Measurements from ENCODE around the gene OLA1. TPM values are rescaled to one million over a fixed set of nuclear protein-coding genes. Genes with fewer than 3 reads are reported as not detected.

OLA1 gene
- total RNA-seq, 3 donors from 2014 or later, result 56.0 to 73.7 (median 69.1) TPM

DNA sequence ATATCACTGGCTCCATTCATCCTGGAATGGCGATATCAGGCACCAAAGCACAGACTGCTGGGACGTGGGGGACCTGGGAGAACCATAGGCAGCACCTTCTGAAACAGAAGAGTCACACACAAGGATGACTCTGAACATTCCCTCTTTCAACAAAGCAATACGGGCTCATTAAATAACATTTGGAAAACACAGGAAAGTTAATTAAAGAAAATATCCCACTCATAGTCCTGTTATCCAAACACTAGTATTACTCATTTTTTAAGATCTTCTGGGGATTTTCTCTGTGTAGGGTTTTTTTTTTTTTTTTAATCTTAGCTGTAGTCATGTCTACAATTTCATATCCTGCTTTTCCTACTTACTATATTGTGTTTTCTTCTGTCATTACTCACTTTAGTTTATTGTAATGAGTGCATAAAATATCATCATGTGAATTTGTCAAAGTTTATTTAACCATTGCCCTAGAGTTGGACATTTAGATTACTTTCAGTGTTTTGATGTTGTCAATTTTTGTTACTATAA, 213.2 kb downstream of the OLA1 start:
- no peaks in the 10 kb centered on the region for H3K36me3 ChIP-seq
- no peak overlapping the region for H3K27ac ChIP-seq
- TF ChIP-seq POLR2A (IDR thresholded peaks at IDR 0.05), result no peak
- no peak for TF ChIP-seq POLR2AphosphoS5 (IDR thresholded peaks at IDR 0.05)
- TF ChIP-seq, protein P1, sequence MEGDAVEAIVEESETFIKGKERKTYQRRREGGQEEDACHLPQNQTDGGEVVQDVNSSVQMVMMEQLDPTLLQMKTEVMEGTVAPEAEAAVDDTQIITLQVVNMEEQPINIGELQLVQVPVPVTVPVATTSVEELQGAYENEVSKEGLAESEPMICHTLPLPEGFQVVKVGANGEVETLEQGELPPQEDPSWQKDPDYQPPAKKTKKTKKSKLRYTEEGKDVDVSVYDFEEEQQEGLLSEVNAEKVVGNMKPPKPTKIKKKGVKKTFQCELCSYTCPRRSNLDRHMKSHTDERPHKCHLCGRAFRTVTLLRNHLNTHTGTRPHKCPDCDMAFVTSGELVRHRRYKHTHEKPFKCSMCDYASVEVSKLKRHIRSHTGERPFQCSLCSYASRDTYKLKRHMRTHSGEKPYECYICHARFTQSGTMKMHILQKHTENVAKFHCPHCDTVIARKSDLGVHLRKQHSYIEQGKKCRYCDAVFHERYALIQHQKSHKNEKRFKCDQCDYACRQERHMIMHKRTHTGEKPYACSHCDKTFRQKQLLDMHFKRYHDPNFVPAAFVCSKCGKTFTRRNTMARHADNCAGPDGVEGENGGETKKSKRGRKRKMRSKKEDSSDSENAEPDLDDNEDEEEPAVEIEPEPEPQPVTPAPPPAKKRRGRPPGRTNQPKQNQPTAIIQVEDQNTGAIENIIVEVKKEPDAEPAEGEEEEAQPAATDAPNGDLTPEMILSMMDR (IDR thresholded peaks at IDR 0.05), result no peak
- H3K4me3 ChIP-seq, result no peak overlapping the region
- no peaks in the 10 kb centered on the region for H3K4me1 ChIP-seq
- intact Hi-C loops (cut with DNase I; ENCODE audit: low total_unique reads), result no loop called here
- H3K27me3 ChIP-seq, result no peaks in the 10 kb centered on the region
- DNase-seq (ENCODE audit: low spot score in 2 of 2), result no peak
- no peaks in the 10 kb centered on the region for H3K9me3 ChIP-seq

GRCh38 chr2:174033163-174033550, 215.2 kb downstream of the OLA1 start:
- H3K27me3 ChIP-seq, result no peaks in the 10 kb centered on the region
- no peak overlapping the region for H3K27ac ChIP-seq
- intact Hi-C loops (cut with DNase I; ENCODE audit: low total_unique reads), result loop anchor here (5.0 kb wide), 1 partner anchor 201 kb away; no protein-coding TSS in a partner anchor
- no peaks in the 10 kb centered on the region for H3K4me1 ChIP-seq
- TF ChIP-seq, protein P1 (IDR thresholded peaks at IDR 0.05), result no peak
- TF ChIP-seq POLR2AphosphoS5 (IDR thresholded peaks at IDR 0.05), result no peak
- no peak for TF ChIP-seq POLR2A (IDR thresholded peaks at IDR 0.05)
- DNase-seq (ENCODE audit: low spot score in 2 of 2), result no peak
- H3K9me3 ChIP-seq, result no peaks in the 10 kb centered on the region
- no peak overlapping the region for H3K4me3 ChIP-seq
- no peaks in the 10 kb centered on the region for H3K36me3 ChIP-seq

DNA sequence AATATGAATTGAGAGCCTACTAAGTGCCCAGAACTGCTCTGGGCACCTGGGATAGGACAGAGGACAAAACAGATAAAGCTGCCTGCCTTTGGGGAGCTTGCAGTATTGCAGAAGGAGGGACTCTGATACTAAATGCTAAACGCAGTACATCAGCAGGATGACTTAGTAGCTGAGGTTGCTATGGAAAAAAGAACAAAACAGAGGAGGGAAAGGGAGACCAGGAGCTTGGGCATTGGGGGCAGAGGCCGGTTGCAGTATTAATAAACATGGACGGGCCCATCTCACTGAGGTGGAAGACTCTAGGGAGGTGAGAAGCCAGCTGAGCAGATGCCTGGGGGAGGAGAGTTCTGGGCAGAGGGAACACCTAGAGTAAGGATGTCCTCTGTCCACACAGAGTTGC, 217.1 kb downstream of the OLA1 start:
- Histone ChIP-seq H3K36me3 (no peaks in the 10 kb centered on the region), H3K4me1 (peaks cover 0 to under 1% of the 10 kb centered on the region in 2 donors), H3K27ac (no peak overlapping the region), H3K27me3 (no peaks in the 10 kb centered on the region), H3K9me3 (no peaks in the 10 kb centered on the region), H3K4me3 (no peak overlapping the region)
- DNase-seq (ENCODE audit: low spot score in 2 of 2), result no peak
- no peak for TF ChIP-seq POLR2AphosphoS5 (IDR thresholded peaks at IDR 0.05)
- TF ChIP-seq, protein P1 (IDR thresholded peaks at IDR 0.05), result no peak
- no peak for TF ChIP-seq POLR2A (IDR thresholded peaks at IDR 0.05)
- intact Hi-C loops (cut with DNase I; ENCODE audit: low total_unique reads), result loop anchor here (5.0 kb wide), 1 partner anchor 199 kb away; no protein-coding TSS in a partner anchor

- Histone ChIP-seq H3K27me3 (no peaks in the 10 kb centered on the region), H3K4me3 (no peak overlapping the region), H3K9me3 (no peaks in the 10 kb centered on the region), H3K27ac (peak overlapping the region in 1 of 2 donors; percentile 20), H3K4me1 (peaks cover 0 to 17% of the 10 kb centered on the region in 2 donors), H3K36me3 (no peaks in the 10 kb centered on the region)
- intact Hi-C loops (cut with DNase I; ENCODE audit: low total_unique reads), result no loop called here
- TF ChIP-seq, protein P1 (IDR thresholded peaks at IDR 0.05), result no peak
- TF ChIP-seq POLR2AphosphoS5 (IDR thresholded peaks at IDR 0.05) (no peak), POLR2A (IDR thresholded peaks at IDR 0.05) (no peak)
- no peak for DNase-seq (ENCODE audit: low spot score in 2 of 2)
Measured at GRCh38 chr2:174028935-174029334, 219.4 kb downstream of the OLA1 start.

DNA sequence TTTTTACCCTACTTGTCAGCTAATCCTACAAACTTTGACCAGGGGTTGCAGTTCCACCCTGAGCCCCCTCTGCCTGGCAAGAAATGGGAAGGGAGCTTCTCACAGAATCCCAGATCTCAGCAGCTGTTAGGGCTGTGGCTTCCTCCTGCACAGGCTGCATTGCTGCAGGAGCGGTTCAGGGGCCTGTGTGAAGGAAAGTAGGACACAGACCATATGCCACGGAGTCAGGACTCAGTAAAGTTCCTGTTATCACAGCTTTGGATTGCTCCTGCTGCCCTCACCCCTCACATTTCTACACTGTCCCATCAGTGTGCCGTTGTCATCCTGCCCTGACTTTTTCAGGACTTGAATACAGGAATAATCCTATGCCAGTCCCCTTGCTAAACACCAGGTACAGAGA, 220.4 kb downstream of the OLA1 start:
- TF ChIP-seq POLR2A (IDR thresholded peaks at IDR 0.05) (no peak), POLR2AphosphoS5 (IDR thresholded peaks at IDR 0.05) (no peak)
- TF ChIP-seq, protein P1 (IDR thresholded peaks at IDR 0.05), result no peak
- H3K4me3 ChIP-seq, result no peak overlapping the region
- intact Hi-C loops (cut with DNase I; ENCODE audit: low total_unique reads), result no loop called here
- H3K27ac ChIP-seq, result peak overlapping the region in 1 of 2 donors; percentile 45
- no peaks in the 10 kb centered on the region for H3K9me3 ChIP-seq
- DNase-seq (ENCODE audit: low spot score in 2 of 2), result no peak
- no peaks in the 10 kb centered on the region for H3K27me3 ChIP-seq
- H3K36me3 ChIP-seq, result no peaks in the 10 kb centered on the region
- peaks cover 0 to 24% of the 10 kb centered on the region in 2 donors for H3K4me1 ChIP-seq

All from breast epithelium (tissue), 4 donors.